ENCODE results near the gene LPP.

The LPP gene

GRCh38 chr3:188147782-188148181 lies 6.2 kb upstream of the LPP start:
- Histone ChIP-seq H3K9me3 (no peaks in the 10 kb centered on the region), H3K27me3 (peaks cover 4% of the 10 kb centered on the region), H3K4me1 (no peaks in the 10 kb centered on the region; the same call in 1 of the 2 replicates), H3K36me3 (no peaks in the 10 kb centered on the region), H3K4me3 (ENCODE audit: low read depth, low read length) (no peak overlapping the region)
- DNase-seq: no peak
- no peak for TF ChIP-seq CTCF (IDR thresholded peaks at IDR 0.05; ENCODE audit: low read depth, low read length)

- H3K4me1 ChIP-seq: peaks cover 5% of the 10 kb centered on the region; the same call in 1 of the 2 replicates
- H3K36me3 ChIP-seq: no peaks in the 10 kb centered on the region
- DNase-seq: no peak
- TF ChIP-seq CTCF (IDR thresholded peaks at IDR 0.05; ENCODE audit: low read depth, low read length): no peak
- no peak overlapping the region for H3K4me3 ChIP-seq (ENCODE audit: low read depth, low read length)
- H3K9me3 ChIP-seq: no peaks in the 10 kb centered on the region
- H3K27me3 ChIP-seq: peaks cover 9% of the 10 kb centered on the region
These were observed 5.6 kb upstream of the LPP start for GRCh38 chr3:188148318-188148717.

- no peak for DNase-seq
- TF ChIP-seq CTCF (IDR thresholded peaks at IDR 0.05; ENCODE audit: low read depth, low read length): no peak
- H3K27me3 ChIP-seq: peaks cover 19% of the 10 kb centered on the region
- H3K4me1 ChIP-seq: peaks cover 6% of the 10 kb centered on the region; the same call in 1 of the 2 replicates
- H3K4me3 ChIP-seq (ENCODE audit: low read depth, low read length): no peak overlapping the region
- no peaks in the 10 kb centered on the region; the same call in 1 of the 2 replicates for H3K9me3 ChIP-seq
- no peaks in the 10 kb centered on the region for H3K36me3 ChIP-seq
These were observed 4.4 kb upstream of the LPP start for GRCh38 chr3:188149587-188149986.

- no peak for DNase-seq
- Histone ChIP-seq H3K27me3 (peaks cover 21% of the 10 kb centered on the region), H3K4me1 (peaks cover 6% of the 10 kb centered on the region; the same call in 1 of the 2 replicates), H3K4me3 (ENCODE audit: low read depth, low read length) (no peak overlapping the region), H3K36me3 (no peaks in the 10 kb centered on the region), H3K9me3 (no peaks in the 10 kb centered on the region; the same call in 1 of the 2 replicates)
- TF ChIP-seq CTCF (IDR thresholded peaks at IDR 0.05; ENCODE audit: low read depth, low read length): no peak
These were observed 3.0 kb upstream of the LPP start for GRCh38 chr3:188150982-188151381.

- DNase-seq: no peak
- TF ChIP-seq CTCF (IDR thresholded peaks at IDR 0.05; ENCODE audit: low read depth, low read length): no peak
- Histone ChIP-seq H3K9me3 (no peaks in the 10 kb centered on the region; the same call in 1 of the 2 replicates), H3K4me3 (ENCODE audit: low read depth, low read length) (no peak overlapping the region), H3K4me1 (peaks cover 6% of the 10 kb centered on the region; the same call in 1 of the 2 replicates), H3K36me3 (no peaks in the 10 kb centered on the region), H3K27me3 (peaks cover 21% of the 10 kb centered on the region)
These were observed 2.5 kb upstream of the LPP start for GRCh38 chr3:188151438-188151837.

GRCh38 chr3:188152660-188153436 lies 1.1 kb upstream of the LPP start:
- no peaks in the 10 kb centered on the region; the same call in 1 of the 2 replicates for H3K9me3 ChIP-seq
- H3K4me3 ChIP-seq (ENCODE audit: low read depth, low read length): peak overlapping the region; percentile 55
- peaks cover 6% of the 10 kb centered on the region; the same call in 1 of the 2 replicates for H3K4me1 ChIP-seq
- H3K27me3 ChIP-seq: peaks cover 21% of the 10 kb centered on the region
- no peaks in the 10 kb centered on the region for H3K36me3 ChIP-seq
- peak; percentile 52 for DNase-seq
- TF ChIP-seq CTCF (IDR thresholded peaks at IDR 0.05; ENCODE audit: low read depth, low read length): no peak

Data from BE2C (cell line).